ENCODE results near the gene C7orf57. TPM values are rescaled to one million over a fixed set of nuclear protein-coding genes. Genes with fewer than 3 reads are reported as not detected.

C7orf57 gene
- total RNA-seq, 2 experiments from 2014 or later: 0.10 to 0.21 TPM

DNA sequence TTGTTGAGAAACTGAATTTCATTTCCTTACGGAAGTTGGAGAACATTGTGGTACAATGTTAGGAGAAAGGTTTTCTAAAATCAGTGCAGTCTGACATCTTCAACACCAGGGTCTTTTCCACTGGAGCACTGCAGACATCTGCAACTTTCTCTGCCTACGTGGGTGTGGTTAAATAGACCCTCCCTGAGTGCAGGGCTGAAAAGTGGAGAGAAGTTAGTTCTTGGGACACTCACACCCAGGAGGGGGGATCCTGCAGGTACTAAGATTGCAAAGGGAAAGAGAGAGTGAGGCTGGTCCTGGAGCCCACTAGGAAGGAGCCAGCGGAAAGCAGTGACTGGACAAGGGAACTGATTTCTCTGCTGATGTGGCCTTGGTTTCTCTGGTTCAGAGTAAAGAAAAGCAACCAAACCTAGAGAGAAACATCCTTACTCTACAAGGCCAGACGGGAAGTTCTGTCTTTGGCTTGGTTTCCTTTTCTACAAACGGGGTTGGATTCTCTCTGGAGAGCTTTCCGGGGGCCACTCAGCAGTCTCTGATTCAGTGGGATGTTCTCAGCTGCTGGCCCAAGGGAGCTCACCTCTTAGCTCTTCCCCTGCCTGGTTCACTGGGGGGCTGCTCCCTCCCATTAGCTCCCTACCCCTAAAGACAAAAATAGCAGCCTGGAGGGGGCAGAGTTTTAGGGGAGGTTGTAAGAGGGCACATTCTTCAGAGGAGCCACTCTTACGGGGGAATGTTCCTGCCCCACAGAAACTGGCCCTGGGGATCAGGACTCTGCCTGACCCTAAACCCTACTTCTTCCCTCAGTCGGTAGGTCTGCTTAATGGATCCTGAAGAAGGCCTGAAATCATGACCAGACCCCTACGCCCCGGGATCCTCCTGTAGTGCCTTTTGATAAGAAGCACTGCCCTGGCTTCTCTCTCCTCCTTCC is 56.4 kb downstream of the C7orf57 start:
- H3K4me1 Mint-ChIP-seq: peaks cover 77% of the 10 kb centered on the region
- peak overlapping the region; percentile 94 for H3K27ac Mint-ChIP-seq
- peaks cover 67% of the 10 kb centered on the region for H3K36me3 Mint-ChIP-seq (ENCODE audit: low read depth)
- H3K9me3 Mint-ChIP-seq: no peaks in the 10 kb centered on the region
- H3K4me3 Mint-ChIP-seq: peak overlapping the region; percentile 89
- CTCF ChIA-PET: interaction anchor here (1.4 to 2.5 kb wide), 4 partner anchors 8 to 17 kb away, joined by 4 to 8 read pairs (median 6); no protein-coding TSS in a partner anchor
- H3K27me3 Mint-ChIP-seq: no peaks in the 10 kb centered on the region
- POLR2A ChIA-PET: no interaction called here
- DNase-seq: no peak

DNA sequence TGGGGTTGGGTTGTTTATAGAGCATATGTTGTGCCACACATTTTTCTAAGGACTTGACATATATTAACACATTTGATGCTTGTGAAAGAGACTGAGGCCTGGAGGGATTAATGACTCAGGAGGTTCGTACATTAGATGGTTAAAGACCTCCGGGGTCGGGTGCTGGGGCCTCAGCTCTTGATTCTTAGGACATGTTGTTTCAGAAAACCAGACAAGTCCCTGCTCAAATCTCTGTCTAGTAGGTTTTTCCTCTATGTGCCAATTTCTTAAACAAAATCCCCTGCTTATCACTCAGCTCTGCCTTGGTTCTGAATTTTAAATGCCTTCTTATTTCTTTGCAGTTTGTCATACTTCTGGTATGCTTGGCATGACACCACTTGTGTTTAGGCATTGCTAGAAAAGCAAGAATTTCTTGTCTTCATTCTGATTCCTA is 59.5 kb downstream of the C7orf57 start:
- H3K4me3 Mint-ChIP-seq: no peak overlapping the region
- no peaks in the 10 kb centered on the region for H3K27me3 Mint-ChIP-seq
- POLR2A ChIA-PET: no interaction called here
- H3K36me3 Mint-ChIP-seq (ENCODE audit: low read depth): peaks cover 90% of the 10 kb centered on the region
- no peak for DNase-seq
- no peaks in the 10 kb centered on the region for H3K9me3 Mint-ChIP-seq
- H3K27ac Mint-ChIP-seq: peak overlapping the region; percentile 32
- CTCF ChIA-PET: interaction anchor here (1.3 to 2.6 kb wide), 3 partner anchors 8 to 106 kb away, joined by 3 to 12 read pairs (median 4); no protein-coding TSS in a partner anchor
- H3K4me1 Mint-ChIP-seq: peaks cover 90% of the 10 kb centered on the region

GRCh38 chr7:48096273-48096672 is 60.9 kb downstream of the C7orf57 start:
- POLR2A ChIA-PET: interaction anchor here (0.8 to 0.9 kb wide), 2 partner anchors 9 to 11 kb away, joined by 3 to 4 read pairs; no protein-coding TSS in a partner anchor
- Mint-ChIP-seq H3K4me3 (peak overlapping the region; percentile 69), H3K27me3 (no peaks in the 10 kb centered on the region), H3K4me1 (peaks cover 80% of the 10 kb centered on the region), H3K36me3 (ENCODE audit: low read depth) (peaks cover 80% of the 10 kb centered on the region), H3K27ac (peak overlapping the region; percentile 92), H3K9me3 (no peaks in the 10 kb centered on the region)
- DNase-seq: peak; percentile 37
- CTCF ChIA-PET: interaction anchor here (0.7 to 2.6 kb wide), 4 partner anchors 10 to 104 kb away, joined by 3 to 12 read pairs (median 6); no protein-coding TSS in a partner anchor

GRCh38 chr7:48097521-48098231 is 62.3 kb downstream of the C7orf57 start:
- POLR2A ChIA-PET: no interaction called here
- H3K36me3 Mint-ChIP-seq (ENCODE audit: low read depth): peaks cover 78% of the 10 kb centered on the region
- CTCF ChIA-PET: interaction anchor here (0.6 to 2.2 kb wide), 2 partner anchors 12 to 119 kb away, joined by 3 to 11 read pairs; no protein-coding TSS in a partner anchor
- H3K27me3 Mint-ChIP-seq: no peaks in the 10 kb centered on the region
- H3K4me3 Mint-ChIP-seq: peak overlapping the region; percentile 54
- peak overlapping the region; percentile 89 for H3K27ac Mint-ChIP-seq
- peaks cover 76% of the 10 kb centered on the region for H3K4me1 Mint-ChIP-seq
- peak; percentile 31 for DNase-seq
- H3K9me3 Mint-ChIP-seq: no peaks in the 10 kb centered on the region

DNA sequence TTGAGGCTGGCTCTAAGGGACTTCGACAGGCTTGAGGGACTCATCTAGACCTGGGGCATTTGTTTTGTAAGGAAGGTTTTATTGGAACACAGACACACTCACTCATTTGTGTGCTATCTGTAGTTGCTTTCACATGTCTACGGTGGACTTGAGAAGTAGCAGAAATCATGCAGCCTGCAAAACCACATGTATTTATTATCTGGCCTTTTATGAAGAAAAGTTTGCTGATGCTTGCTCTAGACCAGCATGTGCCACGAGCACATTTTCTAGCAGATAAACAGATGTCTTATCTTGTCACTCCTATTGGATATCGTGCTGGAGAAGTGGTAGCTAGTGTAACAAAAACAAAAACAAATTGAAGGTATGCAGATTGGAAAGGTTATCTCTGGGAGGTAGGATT is 63.5 kb downstream of the C7orf57 start:
- ChIA-PET POLR2A (no interaction called here), CTCF (interaction anchor here (2.2 kb wide), 1 partner anchor 11 kb away, joined by 11 read pairs; no protein-coding TSS in a partner anchor)
- H3K9me3 Mint-ChIP-seq: no peaks in the 10 kb centered on the region
- no peak for DNase-seq
- H3K36me3 Mint-ChIP-seq (ENCODE audit: low read depth): peaks cover 77% of the 10 kb centered on the region
- no peaks in the 10 kb centered on the region for H3K27me3 Mint-ChIP-seq
- peak overlapping the region; percentile 54 for H3K4me3 Mint-ChIP-seq
- peak overlapping the region; percentile 89 for H3K27ac Mint-ChIP-seq
- peaks cover 69% of the 10 kb centered on the region for H3K4me1 Mint-ChIP-seq

GRCh38 chr7:48099781-48100180 is 64.4 kb downstream of the C7orf57 start:
- peak overlapping the region; percentile 67 for H3K27ac Mint-ChIP-seq
- ChIA-PET CTCF (interaction anchor here (6.0 kb wide), 1 partner anchor 12 kb away, joined by 17 read pairs; the partner anchor contains the start of gene UPP1), POLR2A (no interaction called here)
- no peak overlapping the region for H3K4me3 Mint-ChIP-seq
- H3K27me3 Mint-ChIP-seq: no peaks in the 10 kb centered on the region
- DNase-seq: no peak
- H3K9me3 Mint-ChIP-seq: no peaks in the 10 kb centered on the region
- peaks cover 78% of the 10 kb centered on the region for H3K36me3 Mint-ChIP-seq (ENCODE audit: low read depth)
- peaks cover 64% of the 10 kb centered on the region for H3K4me1 Mint-ChIP-seq

DNA sequence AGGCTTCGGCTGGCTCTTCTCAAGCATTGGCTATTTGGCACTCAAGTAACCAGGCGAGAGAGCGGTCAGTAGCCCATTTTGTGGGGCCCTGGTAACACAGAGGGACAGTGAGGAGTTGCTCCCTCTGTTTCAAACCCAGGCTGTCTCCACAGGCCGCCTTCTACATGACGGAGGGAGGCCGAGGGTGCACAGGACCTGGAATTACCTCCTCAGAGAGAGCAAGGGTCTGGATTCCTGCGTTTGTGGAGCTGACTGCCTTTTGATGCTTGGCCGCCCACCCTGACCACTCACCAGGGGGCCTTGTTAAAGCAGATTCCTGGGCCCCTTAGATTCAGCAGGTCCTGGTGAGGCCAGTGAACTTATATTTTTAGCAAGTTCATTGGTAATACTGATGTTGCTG is 66.0 kb downstream of the C7orf57 start:
- H3K27me3 Mint-ChIP-seq: no peaks in the 10 kb centered on the region
- H3K36me3 Mint-ChIP-seq (ENCODE audit: low read depth): peaks cover 77% of the 10 kb centered on the region
- ChIA-PET CTCF (interaction anchor here (1.0 to 6.0 kb wide), 7 partner anchors 9 to 158 kb away, joined by 3 to 17 read pairs (median 5); partner anchors contain the start of genes PKD1L1 and UPP1), POLR2A (no interaction called here)
- H3K4me1 Mint-ChIP-seq: peaks cover 53% of the 10 kb centered on the region
- no peak overlapping the region for H3K4me3 Mint-ChIP-seq
- no peaks in the 10 kb centered on the region for H3K9me3 Mint-ChIP-seq
- no peak overlapping the region for H3K27ac Mint-ChIP-seq
- peak; percentile 0 for DNase-seq

DNA sequence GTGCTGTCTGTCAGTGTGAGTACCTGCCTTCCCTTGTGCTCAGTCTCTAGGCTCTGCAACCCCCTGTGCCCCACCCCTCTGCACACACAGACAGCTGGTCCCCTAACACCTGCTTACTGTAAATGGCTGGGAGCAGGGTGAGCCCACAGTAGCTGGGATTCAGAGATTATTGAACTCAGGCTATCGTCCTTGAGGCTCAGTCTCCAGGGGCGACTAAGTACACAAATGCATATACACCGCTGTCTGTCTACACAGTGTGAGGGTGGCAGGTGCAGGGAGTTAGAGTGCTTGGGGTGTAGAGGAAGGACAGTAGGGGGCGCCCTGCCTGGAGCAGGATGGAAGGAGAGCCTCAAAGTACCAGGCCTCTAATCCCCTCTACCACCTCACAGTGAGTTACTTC is 66.6 kb downstream of the C7orf57 start:
- DNase-seq: peak; percentile 13
- no peaks in the 10 kb centered on the region for H3K27me3 Mint-ChIP-seq
- H3K9me3 Mint-ChIP-seq: no peaks in the 10 kb centered on the region
- CTCF ChIA-PET: interaction anchor here (1.0 to 6.0 kb wide), 7 partner anchors 8 to 157 kb away, joined by 3 to 17 read pairs (median 4); partner anchors contain the start of gene UPP1
- POLR2A ChIA-PET: no interaction called here
- H3K4me3 Mint-ChIP-seq: no peak overlapping the region
- peaks cover 78% of the 10 kb centered on the region for H3K36me3 Mint-ChIP-seq (ENCODE audit: low read depth)
- H3K4me1 Mint-ChIP-seq: peaks cover 48% of the 10 kb centered on the region
- no peak overlapping the region for H3K27ac Mint-ChIP-seq

GRCh38 chr7:48102530-48102929 is 67.2 kb downstream of the C7orf57 start:
- Mint-ChIP-seq H3K4me3 (no peak overlapping the region), H3K4me1 (peaks cover 43% of the 10 kb centered on the region), H3K36me3 (ENCODE audit: low read depth) (peaks cover 75% of the 10 kb centered on the region), H3K27ac (no peak overlapping the region), H3K9me3 (no peaks in the 10 kb centered on the region), H3K27me3 (no peaks in the 10 kb centered on the region)
- peak; percentile 1 for DNase-seq
- ChIA-PET CTCF (interaction anchor here (1.0 to 6.0 kb wide), 5 partner anchors 8 to 158 kb away, joined by 3 to 17 read pairs (median 4); partner anchors contain the start of gene UPP1), POLR2A (no interaction called here)

DNA sequence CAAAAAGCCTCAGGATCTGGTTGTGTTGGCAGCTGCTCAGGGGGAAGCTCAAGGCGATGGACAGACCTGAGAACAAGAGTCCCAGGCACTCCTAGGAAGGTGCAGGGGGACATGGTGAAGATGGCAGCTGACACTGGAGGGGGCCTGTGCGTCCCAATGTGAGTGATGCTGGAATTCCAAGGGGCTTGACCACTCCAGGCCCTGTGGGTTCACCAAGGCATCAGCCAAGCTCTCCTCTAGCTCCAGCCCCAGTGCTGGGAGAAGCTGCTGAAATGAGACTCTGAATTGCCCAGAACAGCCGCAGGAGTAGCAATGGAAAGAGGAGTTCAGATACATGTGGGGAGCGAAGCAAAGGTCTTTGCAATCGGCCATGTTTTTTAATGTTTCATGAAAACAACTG is 69.7 kb downstream of the C7orf57 start:
- peaks cover 27% of the 10 kb centered on the region for H3K4me1 Mint-ChIP-seq

DNA sequence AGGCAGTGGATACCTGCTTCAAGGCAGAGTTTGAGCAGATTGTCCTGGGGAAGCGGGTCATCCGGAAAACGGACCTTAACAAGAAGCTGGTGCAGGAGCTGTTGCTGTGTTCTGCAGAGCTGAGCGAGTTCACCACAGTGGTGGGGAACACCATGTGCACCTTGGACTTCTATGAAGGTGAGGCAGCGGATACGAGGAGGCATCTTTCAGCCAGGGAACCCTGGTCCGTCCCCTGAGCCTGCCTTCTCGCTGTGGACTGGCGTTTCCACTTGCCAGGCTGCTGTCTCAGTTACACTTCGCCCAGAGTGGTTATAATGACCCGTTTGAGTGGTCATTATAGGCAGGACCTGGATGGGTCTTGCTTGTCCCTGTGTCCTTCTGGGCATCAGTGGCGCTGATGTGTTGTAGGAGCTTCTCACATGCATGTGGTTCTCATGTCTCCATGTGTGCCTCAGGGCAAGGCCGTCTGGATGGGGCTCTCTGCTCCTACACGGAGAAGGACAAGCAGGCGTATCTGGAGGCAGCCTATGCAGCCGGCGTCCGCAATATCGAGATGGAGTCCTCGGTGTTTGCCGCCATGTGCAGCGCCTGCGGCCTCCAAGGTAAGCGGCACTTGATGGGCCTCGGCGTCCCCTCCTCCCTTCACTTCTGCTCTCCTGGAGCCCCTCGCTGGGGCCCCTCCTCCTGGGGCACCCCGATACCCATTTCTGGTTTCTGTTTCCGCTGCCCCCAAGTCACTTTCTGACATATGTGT is 71.7 kb downstream of the C7orf57 start:
- Mint-ChIP-seq H3K36me3 (ENCODE audit: low read depth) (peaks cover 64% of the 10 kb centered on the region), H3K4me3 (no peak overlapping the region), H3K27me3 (no peaks in the 10 kb centered on the region), H3K27ac (no peak overlapping the region), H3K9me3 (no peaks in the 10 kb centered on the region), H3K4me1 (peaks cover 29% of the 10 kb centered on the region)
- ChIA-PET CTCF (interaction anchor here (0.6 to 2.9 kb wide), 6 partner anchors 11 to 1689 kb away, joined by 3 to 9 read pairs (median 4); no protein-coding TSS in a partner anchor), POLR2A (no interaction called here)
- DNase-seq: peak; percentile 4

More for the DNA sequence above, 69.7 kb downstream of the C7orf57 start:
- POLR2A ChIA-PET: interaction anchor here (1.1 to 1.2 kb wide), 2 partner anchors 9 to 116 kb away, joined by 3 to 4 read pairs; no protein-coding TSS in a partner anchor
- Mint-ChIP-seq H3K9me3 (no peaks in the 10 kb centered on the region), H3K4me3 (no peak overlapping the region), H3K27ac (no peak overlapping the region), H3K36me3 (ENCODE audit: low read depth) (peaks cover 70% of the 10 kb centered on the region), H3K27me3 (no peaks in the 10 kb centered on the region)
- CTCF ChIA-PET: interaction anchor here (1.2 to 6.0 kb wide), 4 partner anchors 12 to 116 kb away, joined by 3 to 17 read pairs (median 6); partner anchors contain the start of gene UPP1
- no peak for DNase-seq
